Spleen (tissue), 11 donors: ENCODE data around the gene SRGN. TPM values are rescaled to one million over a fixed set of nuclear protein-coding genes. Genes with fewer than 3 reads are reported as not detected.

Experiments
- DNase-seq: peaks from one replicate; pipeline ENCODE4 v3.0.0-alpha.2; 2020
- H3K27ac ChIP-seq, 8 donors: fragments of 200-600 bp; sonication (generic) in 7 of 8; 1 replicate in 4 of 8; 2 replicates in 4 of 8; pipeline versions ENCODE4 v1.5.0 to v1.8.0; 2016 to 2021; ENCODE audit warnings: inconsistent platforms in 4 of 8, mild to moderate bottlenecking in 4 of 8, moderate library complexity in 1 of 8
- H3K27me3 ChIP-seq, 7 donors: fragments of 200-600 bp; sonication (generic) in 6 of 7; replicated peaks in 1 of 7; 1 replicate in 4 of 7; 2 replicates in 3 of 7; pipeline versions ENCODE4 v1.5.0 to v1.8.0; 2016 to 2021; ENCODE audit warnings: inconsistent platforms in 3 of 7, mild to moderate bottlenecking in 1 of 7
- H3K36me3 ChIP-seq, 6 donors: fragments of 200-600 bp; sonication (generic) in 5 of 6; 1 replicate in 4 of 6; 2 replicates in 2 of 6; pipeline versions ENCODE4 v1.5.0 to v1.8.0; 2016 to 2021; ENCODE audit warnings: inconsistent platforms in 2 of 6
- H3K4me1 ChIP-seq, 6 donors: fragments of 200-600 bp; sonication (generic) in 5 of 6; 1 replicate in 3 of 6; 2 replicates in 3 of 6; pipeline versions ENCODE4 v1.5.0 to v1.8.0; 2016 to 2021; ENCODE audit warnings: inconsistent platforms in 3 of 6
- H3K4me3 ChIP-seq, 8 donors: fragments of 200-600 bp; sonication (generic) in 7 of 8; 1 replicate in 4 of 8; 2 replicates in 4 of 8; pipeline versions ENCODE4 v1.5.0 to v1.8.0; 2016 to 2021; ENCODE audit warnings: inconsistent platforms in 4 of 8, mild to moderate bottlenecking in 4 of 8, moderate library complexity in 2 of 8
- H3K9me3 ChIP-seq, 8 donors: fragments of 200-600 bp; sonication (generic) in 7 of 8; 1 replicate in 4 of 8; 2 replicates in 4 of 8; pipeline versions ENCODE4 v1.5.0 to v1.8.0; 2016 to 2021; ENCODE audit warnings: inconsistent platforms in 4 of 8
- POLR2A ChIP-seq, 3 donors: fragments of 450-650 bp; IDR thresholded peaks; one replicate each; pipeline ENCODE4 v1.5.1; 2017; ENCODE audit warnings: antibody characterized with exemption in 3 of 3, mild to moderate bottlenecking in 1 of 3
- POLR2AphosphoS5 ChIP-seq, 3 donors: sonication (generic); formaldehyde crosslinking; IDR thresholded peaks; one replicate each; pipeline ENCODE4 v1.5.1; 2017; ENCODE audit warnings: antibody characterized with exemption in 3 of 3
- WGBS, 5 donors: extraction: QIAGEN DNeasy Blood & Tissue Kit in 3 of 5; methylation state at CpG; one replicate each; pipeline versions ENCODE4 v1.1.5 to v1.1.7; 2013 to 2018; 5-methylcytosine and 5-hydroxymethylcytosine counted together
- intact Hi-C: fragments of 100-400 bp; cut with DNase I; formaldehyde crosslinking; loops from one replicate; pipeline ENCODE4 v1.15.0; 2023; ENCODE audit warnings: low total_unique reads
- polyA plus RNA-seq, 3 donors: library from polyadenylated mRNA; stranded (reverse); fragments of 200-250 nt; gene quantifications; one replicate each; pipeline ENCODE4 v1.2.1, GENCODE V29; 2013
- total RNA-seq, 7 donors: library from RNA; depleted of rRNA in 3 of 7; stranded (reverse); fragments of >200 nt in 3 of 7; fragmentation: NEBNext Ultra II Directional in 4 of 7; extraction: Animal tissue kit (Norgen Biotek cat#: 25700) in 4 of 7; gene quantifications; one replicate each; pipeline versions ENCODE4 v1.1.0 to v1.2.1, GENCODE V29; 2016 to 2021
- TF ChIP-seq, protein P1 (sequence below), 11 experiments: fragments of 200-600 bp in 7 of 11; fragments of 450-650 bp in 4 of 11; sonication (generic) in 4 of 11; IDR thresholded peaks in 8 of 11; conservative IDR thresholded peaks in 3 of 11; 1 replicate in 7 of 11; 2 replicates in 4 of 11; pipeline versions ENCODE4 v1.4.0 to v1.8.0; 2016 to 2021; ENCODE audit warnings: antibody characterized with exemption in 11 of 11, inconsistent platforms in 4 of 11, mild to moderate bottlenecking in 1 of 11
- donor health status: healthy with polysubstance abuse.
- donor health status: DM: no; HTN: no; CAD: no; lungs with moderate emphysema.
- donor health status: DM: no; HTN: no; CAD: no.
- donor health status: Bipolar disorder and iron deficiency.
- donor health status: healthy.
- donor health status: DM: no; HTN: no; CAD: no.
- donor health status: DM: yes; HTN: yes; CAD: no.

Gene SRGN
- total and polyA plus RNA-seq, 10 donors: 123 to 1,009 (median 505) TPM

DNA sequence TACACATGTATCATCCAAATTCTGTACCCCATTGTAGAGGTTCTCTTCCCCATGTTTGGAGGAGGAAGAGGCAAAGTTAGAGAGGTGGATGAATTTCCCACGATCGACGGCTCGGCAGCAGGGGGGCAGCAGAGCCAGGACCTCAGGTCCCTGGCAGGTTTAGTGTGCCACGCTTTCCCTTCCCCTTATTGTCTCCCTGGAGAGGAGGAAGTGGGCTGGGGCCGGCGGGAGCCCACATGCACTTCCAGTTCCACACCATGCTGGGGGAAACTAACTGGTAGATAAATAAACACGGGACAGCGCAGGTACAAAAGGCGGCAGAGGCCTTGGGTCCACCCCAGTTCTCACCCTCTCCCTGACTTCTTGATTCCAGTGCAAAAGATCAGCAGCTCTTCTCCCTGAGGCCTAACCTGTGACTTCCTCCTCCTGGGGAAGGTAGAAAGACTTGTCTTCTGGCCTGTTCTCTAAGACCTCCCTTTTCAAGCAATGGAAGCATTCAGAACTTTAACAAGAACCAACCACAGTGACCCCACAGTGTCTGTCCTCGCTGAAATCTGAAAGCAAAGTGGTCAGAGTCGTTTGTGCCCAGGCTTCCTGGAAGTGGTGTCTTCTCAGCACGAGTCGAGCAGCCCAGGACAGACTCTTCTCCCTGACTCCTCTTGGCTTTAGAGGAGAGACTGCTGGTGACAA lies 30.5 kb upstream of the SRGN start:
- Histone ChIP-seq H3K4me1 (peaks cover 27 to 88% (median 57%) of the 10 kb centered on the region in 6 donors), H3K9me3 (no peaks in the 10 kb centered on the region), H3K27ac (peak overlapping the region in 7 of 8 donors; percentile 61 to 99 (median 86)), H3K36me3 (no peaks in the 10 kb centered on the region), H3K4me3 (peak overlapping the region in 1 of 8 donors; percentile 55), H3K27me3 (no peaks in the 10 kb centered on the region)
- 23 to 41% (median 29%) methylated on average over 14 of the region's 14 CpGs for WGBS, 5 donors
- intact Hi-C loops: no loop called here
- peak; percentile 88 for DNase-seq
- TF ChIP-seq POLR2AphosphoS5 (IDR thresholded peaks at IDR 0.05) (peak; percentile 47 to 60 (median 48)), POLR2A (IDR thresholded peaks at IDR 0.05) (no peak)
- TF ChIP-seq, protein P1, sequence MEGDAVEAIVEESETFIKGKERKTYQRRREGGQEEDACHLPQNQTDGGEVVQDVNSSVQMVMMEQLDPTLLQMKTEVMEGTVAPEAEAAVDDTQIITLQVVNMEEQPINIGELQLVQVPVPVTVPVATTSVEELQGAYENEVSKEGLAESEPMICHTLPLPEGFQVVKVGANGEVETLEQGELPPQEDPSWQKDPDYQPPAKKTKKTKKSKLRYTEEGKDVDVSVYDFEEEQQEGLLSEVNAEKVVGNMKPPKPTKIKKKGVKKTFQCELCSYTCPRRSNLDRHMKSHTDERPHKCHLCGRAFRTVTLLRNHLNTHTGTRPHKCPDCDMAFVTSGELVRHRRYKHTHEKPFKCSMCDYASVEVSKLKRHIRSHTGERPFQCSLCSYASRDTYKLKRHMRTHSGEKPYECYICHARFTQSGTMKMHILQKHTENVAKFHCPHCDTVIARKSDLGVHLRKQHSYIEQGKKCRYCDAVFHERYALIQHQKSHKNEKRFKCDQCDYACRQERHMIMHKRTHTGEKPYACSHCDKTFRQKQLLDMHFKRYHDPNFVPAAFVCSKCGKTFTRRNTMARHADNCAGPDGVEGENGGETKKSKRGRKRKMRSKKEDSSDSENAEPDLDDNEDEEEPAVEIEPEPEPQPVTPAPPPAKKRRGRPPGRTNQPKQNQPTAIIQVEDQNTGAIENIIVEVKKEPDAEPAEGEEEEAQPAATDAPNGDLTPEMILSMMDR (IDR thresholded peaks at IDR 0.05 in 8 of 11, conservative IDR thresholded peaks at IDR 0.05 in 3 of 11): peak in 4 of 11 experiments; percentile 8 to 21 (median 12)

DNA sequence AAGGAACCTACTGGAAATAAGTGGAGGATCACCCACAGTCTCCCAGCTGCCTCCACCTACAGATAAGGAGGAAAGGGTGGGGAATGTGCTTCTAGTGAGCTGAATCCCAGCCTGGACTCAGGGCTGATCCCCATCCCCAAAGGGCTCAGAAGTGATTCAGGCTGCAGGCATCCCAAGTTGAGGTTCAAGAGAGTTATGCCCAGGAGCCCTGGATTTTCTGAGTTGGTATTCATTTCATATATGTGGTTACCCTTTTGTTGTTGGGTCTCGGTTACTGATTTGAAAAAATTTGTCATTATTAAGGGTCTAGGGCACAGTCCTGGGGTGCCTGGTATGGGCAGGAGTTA lies 30.0 kb upstream of the SRGN start:
- Histone ChIP-seq H3K4me1 (peaks cover 27 to 92% (median 59%) of the 10 kb centered on the region in 6 donors), H3K27ac (peak overlapping the region in 7 of 8 donors; percentile 61 to 99 (median 86)), H3K36me3 (no peaks in the 10 kb centered on the region), H3K9me3 (no peaks in the 10 kb centered on the region), H3K27me3 (no peaks in the 10 kb centered on the region), H3K4me3 (peak overlapping the region in 1 of 8 donors; percentile 55)
- intact Hi-C loops: no loop called here
- WGBS, 5 donors: 0% methylated on average over 1 of the region's 1 CpG
- DNase-seq: no peak
- TF ChIP-seq, protein P1 (IDR thresholded peaks at IDR 0.05 in 8 of 11, conservative IDR thresholded peaks at IDR 0.05 in 3 of 11): no peak
- no peak for TF ChIP-seq POLR2A (IDR thresholded peaks at IDR 0.05)
- TF ChIP-seq POLR2AphosphoS5 (IDR thresholded peaks at IDR 0.05): no peak

DNA sequence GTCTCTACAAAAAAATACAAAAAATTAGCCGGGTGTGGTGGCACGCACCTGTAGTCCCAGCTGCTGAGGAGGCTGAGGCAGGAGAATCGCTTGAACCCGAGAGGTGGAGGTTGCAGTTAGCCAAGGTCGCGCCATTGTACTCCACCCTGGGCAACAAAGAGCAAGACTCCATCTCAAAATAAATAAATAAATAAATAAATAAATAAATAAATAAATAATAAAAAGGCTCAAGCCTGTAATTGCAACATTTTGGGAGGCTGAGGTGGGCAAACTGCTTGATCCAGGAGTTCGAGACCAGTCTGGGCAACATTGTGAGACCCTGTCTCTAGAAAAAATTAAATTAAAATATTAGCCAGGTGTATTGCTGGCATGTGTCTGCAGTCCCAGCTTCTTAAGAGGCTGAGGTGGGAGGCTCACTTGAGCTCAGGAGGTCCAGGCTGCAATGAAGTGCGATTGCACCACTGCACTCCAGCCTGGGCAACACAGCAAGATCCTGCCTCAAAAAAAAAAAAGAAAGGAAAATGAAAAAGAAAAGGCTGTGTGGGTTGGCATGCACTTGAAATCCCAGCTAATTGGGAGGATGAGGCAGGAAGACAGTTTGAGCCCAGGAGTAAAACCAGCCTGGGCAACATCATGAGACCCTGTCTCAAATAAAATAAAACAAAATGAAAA lies 27.6 kb upstream of the SRGN start:
- no peaks in the 10 kb centered on the region for H3K9me3 ChIP-seq
- no peaks in the 10 kb centered on the region for H3K27me3 ChIP-seq
- no peak overlapping the region for H3K4me3 ChIP-seq
- peaks cover 28 to 100% (median 73%) of the 10 kb centered on the region in 6 donors for H3K4me1 ChIP-seq
- no peaks in the 10 kb centered on the region for H3K36me3 ChIP-seq
- intact Hi-C loops: no loop called here
- H3K27ac ChIP-seq: peak overlapping the region in 7 of 8 donors; percentile 87 to 99 (median 94)
- no peak for TF ChIP-seq POLR2AphosphoS5 (IDR thresholded peaks at IDR 0.05)
- no peak for TF ChIP-seq POLR2A (IDR thresholded peaks at IDR 0.05)
- TF ChIP-seq, protein P1 (IDR thresholded peaks at IDR 0.05 in 8 of 11, conservative IDR thresholded peaks at IDR 0.05 in 3 of 11): no peak
- WGBS, 5 donors: 93 to 96% (median 95%) methylated on average over 8 of the region's 8 CpGs
- no peak for DNase-seq
